Nephron progenitor cell (in vitro differentiated cells): ENCODE data around the gene MAS1.

Experiments used
- DNase-seq: peaks from one replicate; pipeline ENCODE4 v3.0.0; 2021
- H3K27ac Mint-ChIP-seq: 2 replicates; pipeline ENCODE4 v1.8.0; 2021; ENCODE audit warnings: mild to moderate bottlenecking, moderate library complexity, mixed read lengths
- H3K27me3 Mint-ChIP-seq: 2 replicates; pipeline ENCODE4 v1.8.0; 2021; ENCODE audit warnings: mild to moderate bottlenecking, low read depth, mixed read lengths; ENCODE audit not compliant: poor library complexity
- H3K36me3 Mint-ChIP-seq: 2 replicates; pipeline ENCODE4 v1.8.0; 2021; ENCODE audit warnings: low read depth, mixed read lengths
- H3K4me1 Mint-ChIP-seq: 2 replicates; pipeline ENCODE4 v1.8.0; 2021; ENCODE audit warnings: mixed read lengths
- H3K4me3 Mint-ChIP-seq: 2 replicates; pipeline ENCODE4 v1.8.0; 2021; ENCODE audit warnings: mild to moderate bottlenecking, moderate library complexity, mixed read lengths
- H3K9me3 Mint-ChIP-seq: 2 replicates; pipeline ENCODE4 v1.8.0; 2021; ENCODE audit warnings: mild to moderate bottlenecking, moderate library complexity, mixed read lengths
- CTCF ChIP-seq: fragments of 200-600 bp; sonication (generic); IDR thresholded peaks from 2 replicates; pipeline ENCODE4 v1.5.0; 2021; ENCODE audit warnings: antibody characterized with exemption

Gene MAS1

GRCh38 chr6:159877256-159877808, 13.5 kb upstream of the MAS1 start:
- Mint-ChIP-seq H3K4me1 (peaks cover 24% of the 10 kb centered on the region), H3K4me3 (no peak overlapping the region), H3K27me3 (peaks cover 18% of the 10 kb centered on the region), H3K9me3 (peaks cover 5% of the 10 kb centered on the region), H3K36me3 (no peaks in the 10 kb centered on the region), H3K27ac (no peak overlapping the region)
- no peak for DNase-seq
- no peak for TF ChIP-seq CTCF

DNA sequence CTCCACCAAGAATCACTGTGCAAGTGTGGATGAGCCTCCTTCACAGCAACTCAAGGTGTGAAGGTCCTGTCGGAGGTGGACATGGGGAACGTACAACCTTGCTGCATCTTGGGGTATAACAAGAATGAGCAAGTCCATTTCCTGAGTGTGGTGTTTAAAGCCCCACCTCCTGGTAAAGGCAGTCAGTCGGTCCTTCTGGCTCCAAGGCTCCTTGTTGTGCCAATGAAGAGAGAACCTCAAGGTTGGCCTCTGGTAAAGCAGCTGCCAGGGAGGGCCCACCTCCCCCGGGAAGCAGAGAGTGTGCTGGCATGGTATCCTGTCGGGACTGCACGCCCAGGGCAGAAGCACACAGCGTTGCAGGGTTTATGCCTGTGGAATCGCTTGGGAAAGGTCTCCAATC, 12.4 kb upstream of the MAS1 start:
- H3K4me1 Mint-ChIP-seq: peaks cover 24% of the 10 kb centered on the region
- DNase-seq: no peak
- peaks cover 13% of the 10 kb centered on the region for H3K27me3 Mint-ChIP-seq
- no peaks in the 10 kb centered on the region for H3K36me3 Mint-ChIP-seq
- no peak overlapping the region for H3K4me3 Mint-ChIP-seq
- TF ChIP-seq CTCF: no peak
- H3K9me3 Mint-ChIP-seq: peaks cover 5% of the 10 kb centered on the region
- no peak overlapping the region for H3K27ac Mint-ChIP-seq

- Mint-ChIP-seq H3K4me1 (peaks cover 13% of the 10 kb centered on the region), H3K36me3 (no peaks in the 10 kb centered on the region), H3K9me3 (peaks cover 2% of the 10 kb centered on the region), H3K27ac (no peak overlapping the region), H3K4me3 (no peak overlapping the region), H3K27me3 (peaks cover 10% of the 10 kb centered on the region)
- DNase-seq: no peak
- TF ChIP-seq CTCF: no peak
Observed at GRCh38 chr6:159879856-159880255, 10.9 kb upstream of the MAS1 start.

DNA sequence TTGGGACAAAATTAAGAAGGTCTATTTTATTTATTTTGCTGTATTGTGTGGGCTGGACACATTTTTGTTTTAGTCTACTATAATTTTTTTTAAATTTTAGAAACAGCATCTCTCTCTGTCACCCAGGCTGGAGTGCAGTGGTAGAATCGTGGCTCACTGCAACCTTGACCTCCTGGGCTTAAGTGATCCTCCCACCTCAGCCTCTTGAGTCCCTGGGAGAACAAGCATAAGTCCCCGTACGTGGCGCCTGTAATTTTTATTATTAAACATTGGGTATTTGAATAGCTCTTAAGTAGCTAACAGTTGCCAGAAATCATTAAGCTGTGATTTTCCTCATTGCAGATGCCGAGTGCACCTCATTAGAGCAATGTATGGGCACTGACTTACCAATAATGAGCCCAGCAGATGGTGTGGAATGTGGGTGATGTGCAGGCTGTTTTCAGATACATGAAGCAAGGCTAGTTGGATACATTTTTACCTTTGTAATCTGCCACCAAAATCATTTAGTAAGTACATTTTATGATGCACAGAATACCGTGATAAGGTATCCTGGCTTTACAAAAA, 10.3 kb upstream of the MAS1 start:
- no peaks in the 10 kb centered on the region for H3K36me3 Mint-ChIP-seq
- peaks cover 7% of the 10 kb centered on the region for H3K4me1 Mint-ChIP-seq
- no peak overlapping the region for H3K4me3 Mint-ChIP-seq
- H3K27me3 Mint-ChIP-seq: peaks cover 11% of the 10 kb centered on the region
- H3K27ac Mint-ChIP-seq: no peak overlapping the region
- no peaks in the 10 kb centered on the region for H3K9me3 Mint-ChIP-seq
- DNase-seq: no peak
- TF ChIP-seq CTCF: no peak

DNA sequence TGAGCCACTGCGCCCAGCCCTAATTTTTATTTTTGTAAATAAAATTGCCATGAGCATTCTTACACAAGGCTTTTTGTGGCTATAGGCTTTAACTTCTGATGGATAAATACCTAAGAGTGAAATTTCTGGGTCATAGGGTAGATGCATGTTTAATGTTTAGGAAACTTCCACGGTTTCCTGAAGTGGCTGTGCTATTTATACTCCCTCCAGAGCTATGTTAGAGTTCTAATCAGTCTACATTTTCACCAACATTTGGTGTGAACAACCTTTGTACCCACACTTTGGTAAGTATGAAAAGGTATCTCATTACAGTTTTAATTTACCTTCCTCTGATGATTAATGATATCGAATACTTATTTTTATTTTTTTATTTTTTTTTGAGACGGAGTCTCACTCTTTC, 6.1 kb upstream of the MAS1 start:
- H3K4me3 Mint-ChIP-seq: no peak overlapping the region
- H3K27ac Mint-ChIP-seq: no peak overlapping the region
- no peaks in the 10 kb centered on the region for H3K36me3 Mint-ChIP-seq
- no peak for TF ChIP-seq CTCF
- peaks cover 21% of the 10 kb centered on the region for H3K27me3 Mint-ChIP-seq
- DNase-seq: no peak
- H3K4me1 Mint-ChIP-seq: peaks cover 11% of the 10 kb centered on the region
- no peaks in the 10 kb centered on the region for H3K9me3 Mint-ChIP-seq

GRCh38 chr6:159886270-159886669, 4.5 kb upstream of the MAS1 start:
- TF ChIP-seq CTCF: no peak
- H3K27me3 Mint-ChIP-seq: peaks cover 18% of the 10 kb centered on the region
- H3K4me3 Mint-ChIP-seq: no peak overlapping the region
- DNase-seq: no peak
- no peak overlapping the region for H3K27ac Mint-ChIP-seq
- no peaks in the 10 kb centered on the region for H3K9me3 Mint-ChIP-seq
- H3K36me3 Mint-ChIP-seq: no peaks in the 10 kb centered on the region
- peaks cover 18% of the 10 kb centered on the region for H3K4me1 Mint-ChIP-seq
